OCI-LY1 (cell line): Measurements from ENCODE around the gene RTP2.
"Not testable (repeated sequence)": the region's sequence is repeated elsewhere in the genome, so short reads cannot be mapped to it uniquely, and the experiment has no call there.

Source experiments
- H2AFZ ChIP-seq: fragments of 200-600 bp; sonication (generic), shearing (Covaris generic); 2 replicates; pipeline ENCODE4 v1.6.0; 2014; ENCODE audit warnings: antibody characterized with exemption, mild to moderate bottlenecking, low read length
- H3F3A ChIP-seq: fragments of 200-600 bp; sonication (generic), shearing (Covaris generic); 2 replicates; pipeline ENCODE4 v1.6.0; 2014; ENCODE audit warnings: mild to moderate bottlenecking, antibody characterized with exemption, low read length, moderate library complexity; ENCODE audit not compliant: insufficient read depth
- H3K27ac ChIP-seq: fragments of 200-600 bp; sonication (generic); 2 replicates; pipeline ENCODE4 v1.5.1; 2014; ENCODE audit warnings: low read length, mixed run types, mild to moderate bottlenecking, low read depth; ENCODE audit not compliant: poor library complexity, severe bottlenecking
- H3K27me3 ChIP-seq: fragments of 200-600 bp; sonication (generic); 2 replicates; pipeline ENCODE4 v1.6.0; 2014; ENCODE audit warnings: antibody characterized with exemption, mild to moderate bottlenecking, low read length, moderate library complexity; ENCODE audit not compliant: insufficient read depth
- H3K36me3 ChIP-seq: fragments of 200-600 bp; sonication (generic); 2 replicates; pipeline ENCODE4 v1.6.1; 2014; ENCODE audit warnings: mild to moderate bottlenecking, antibody characterized with exemption, low read length, moderate library complexity, mixed read lengths; ENCODE audit not compliant: insufficient read depth
- H3K4me1 ChIP-seq: fragments of 200-600 bp; sonication (generic); 2 replicates; pipeline ENCODE4 v1.5.1; 2014; ENCODE audit warnings: mild to moderate bottlenecking, low read length, moderate library complexity; ENCODE audit not compliant: insufficient read depth, severe bottlenecking
- H3K4me2 ChIP-seq: fragments of 200-600 bp; sonication (generic), shearing (Covaris generic); 2 replicates; pipeline ENCODE4 v1.6.1; 2014; ENCODE audit warnings: low read length
- H3K4me3 ChIP-seq: fragments of 200-600 bp; sonication (generic); 2 replicates; pipeline ENCODE4 v1.5.1; 2014; ENCODE audit warnings: low read length, low read depth, mild to moderate bottlenecking, mixed read lengths; ENCODE audit not compliant: poor library complexity, severe bottlenecking
- H3K79me2 ChIP-seq: fragments of 200-600 bp; shearing (Covaris generic); 2 replicates; pipeline ENCODE4 v1.6.1; 2016; ENCODE audit warnings: mixed run types, low read length, mixed read lengths; ENCODE audit not compliant: insufficient read depth
- H3K9ac ChIP-seq: fragments of 200-600 bp; sonication (generic), shearing (Covaris generic); 2 replicates; pipeline ENCODE4 v1.6.1; 2014; ENCODE audit warnings: mild to moderate bottlenecking, low read length, mixed read lengths
- H3K9me2 ChIP-seq: fragments of 200-600 bp; sonication (generic), shearing (Covaris generic); 2 replicates; pipeline ENCODE4 v1.6.1; 2014; ENCODE audit warnings: low read depth, mild to moderate bottlenecking, low read length, mixed read lengths
- H3K9me3 ChIP-seq: fragments of 200-600 bp; shearing (Covaris generic); 2 replicates; pipeline ENCODE4 v1.6.1; 2014; ENCODE audit warnings: low read length, mixed read lengths
- H4K20me1 ChIP-seq: fragments of 200-600 bp; sonication (generic), shearing (Covaris generic); 2 replicates; pipeline ENCODE4 v1.6.0; 2016; ENCODE audit warnings: mild to moderate bottlenecking, low read length; ENCODE audit not compliant: insufficient read depth
- CTCF ChIP-seq: fragments of 200-600 bp; sonication (generic), shearing (Covaris generic); IDR thresholded peaks from 2 replicates; pipeline ENCODE4 v1.5.1; 2017; ENCODE audit warnings: mild to moderate bottlenecking, antibody characterized with exemption, low read length, moderate library complexity, mixed read lengths
- EZH2 ChIP-seq: fragments of 200-600 bp; sonication (generic), shearing (Covaris generic); IDR thresholded peaks from 2 replicates; pipeline ENCODE4 v1.8.0; 2017; ENCODE audit warnings: borderline replicate concordance, mixed run types, mild to moderate bottlenecking, antibody characterized with exemption, low read length, moderate library complexity, mixed read lengths

The RTP2 gene

GRCh38 chr3:187684444-187684843 lies 17.9 kb downstream of the RTP2 start:
- Histone ChIP-seq H4K20me1 (no peaks in the 10 kb centered on the region), H3K79me2 (no peaks in the 10 kb centered on the region), H3K9me2 (no peaks in the 10 kb centered on the region), H3K4me2 (no peak overlapping the region), H3K9me3 (peaks cover 2% of the 10 kb centered on the region; the same call in 1 of the 2 replicates), H3K36me3 (no peaks in the 10 kb centered on the region), H3K4me3 (no peak overlapping the region), H3K27ac (no peak overlapping the region), H3K27me3 (0 out of 2 replicates have a peak, but pooled peaks cover 6% of the 10 kb centered on the region), H3K4me1 (peaks cover under 1% of the 10 kb centered on the region), H2AFZ (no peak overlapping the region), H3F3A (no peaks in the 10 kb centered on the region), H3K9ac (no peak overlapping the region)
- TF ChIP-seq EZH2 = no peak
- no peak for TF ChIP-seq CTCF

- not testable (repeated sequence) for H2AFZ ChIP-seq, H3K4me1 ChIP-seq, H3K4me2 ChIP-seq, H3F3A ChIP-seq, H3K27ac ChIP-seq, H3K4me3 ChIP-seq, H3K27me3 ChIP-seq, H3K79me2 ChIP-seq, H3K9ac ChIP-seq, H4K20me1 ChIP-seq, H3K9me2 ChIP-seq, H3K9me3 ChIP-seq, H3K36me3 ChIP-seq
These were observed 20.6 kb downstream of the RTP2 start for GRCh38 chr3:187681756-187682155.

DNA sequence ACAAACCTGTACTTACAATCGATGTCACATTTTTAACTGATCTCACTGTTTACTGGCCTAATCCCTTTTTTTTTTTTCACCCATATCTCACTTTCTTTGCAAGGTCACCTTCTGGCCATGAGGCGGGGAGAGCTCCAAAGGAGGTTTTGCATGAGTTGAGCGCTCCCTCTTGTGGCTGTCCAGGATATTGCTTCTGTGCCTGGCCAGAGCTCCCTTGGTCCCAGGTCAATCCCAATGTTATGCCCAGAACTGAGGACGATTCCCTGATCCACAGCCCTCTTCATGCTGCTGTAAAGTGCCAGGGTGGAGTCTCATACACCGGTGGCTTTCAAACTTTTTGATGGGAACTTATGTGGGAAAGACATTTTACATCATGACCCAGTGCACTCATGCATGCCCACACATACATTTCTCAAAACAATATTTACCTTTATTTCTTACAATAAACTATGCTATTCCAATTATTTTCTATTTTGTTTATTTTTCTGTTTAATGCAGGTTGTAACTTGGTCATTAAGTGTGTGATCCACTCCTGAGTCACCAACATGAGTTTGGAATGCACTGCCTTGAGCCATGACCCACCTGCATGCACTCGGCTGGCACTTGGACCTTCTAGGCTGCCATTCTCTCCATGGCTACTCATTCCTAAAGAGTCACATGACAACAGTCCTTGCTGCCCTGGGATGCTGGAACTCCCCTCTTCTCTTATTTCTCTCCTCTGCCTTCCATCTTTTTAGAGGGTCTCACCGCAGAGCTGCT lies 22.5 kb downstream of the RTP2 start:
- Histone ChIP-seq H4K20me1 (no peaks in the 10 kb centered on the region), H3K36me3 (no peaks in the 10 kb centered on the region), H2AFZ (no peak overlapping the region), H3K9me2 (no peaks in the 10 kb centered on the region), H3K27ac (no peak overlapping the region), H3K9ac (no peak overlapping the region), H3K4me1 (peaks cover 4% of the 10 kb centered on the region), H3F3A (no peaks in the 10 kb centered on the region), H3K9me3 (no peaks in the 10 kb centered on the region), H3K4me3 (no peak overlapping the region), H3K4me2 (no peak overlapping the region), H3K27me3 (0 out of 2 replicates have a peak, but pooled peaks cover 6% of the 10 kb centered on the region), H3K79me2 (no peaks in the 10 kb centered on the region)
- TF ChIP-seq CTCF (peak; percentile 100), EZH2 (no peak)

DNA sequence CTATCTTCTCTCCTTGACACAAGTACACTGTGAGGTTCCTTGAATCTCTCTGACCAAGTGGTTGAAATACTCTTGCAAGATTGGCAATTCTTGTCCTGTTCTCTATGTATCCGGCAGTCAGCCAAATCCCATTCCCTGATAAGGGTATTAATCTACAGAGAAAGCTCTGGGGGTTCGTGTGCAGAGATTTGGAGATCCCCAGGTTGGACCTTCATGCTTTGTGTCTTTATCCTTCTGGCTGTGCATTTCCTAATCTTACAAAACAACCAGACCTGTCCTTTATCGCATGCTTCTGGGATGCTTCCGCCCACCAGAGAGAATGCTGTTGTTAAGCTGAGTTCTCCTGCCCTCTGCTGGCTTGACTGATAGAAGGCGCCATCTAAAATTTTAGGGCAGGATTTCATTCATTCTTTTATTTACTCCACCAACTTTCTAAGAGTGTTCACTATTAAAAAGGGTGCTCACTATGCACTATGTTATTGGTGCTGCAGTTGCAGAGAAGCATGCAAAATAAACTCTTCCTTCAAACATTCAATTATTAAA lies 23.6 kb downstream of the RTP2 start:
- H3K27ac ChIP-seq = no peak overlapping the region

More for the DNA sequence above, 23.6 kb downstream of the RTP2 start:
- Histone ChIP-seq H3K4me2 (no peak overlapping the region), H2AFZ (no peak overlapping the region), H3F3A (no peaks in the 10 kb centered on the region), H3K9ac (no peak overlapping the region), H3K36me3 (no peaks in the 10 kb centered on the region), H4K20me1 (no peaks in the 10 kb centered on the region), H3K79me2 (no peaks in the 10 kb centered on the region), H3K4me3 (no peak overlapping the region), H3K9me3 (no peaks in the 10 kb centered on the region), H3K9me2 (no peaks in the 10 kb centered on the region), H3K4me1 (peaks cover 4% of the 10 kb centered on the region), H3K27me3 (no peaks in the 10 kb centered on the region)
- TF ChIP-seq CTCF (peak; percentile 96), EZH2 (no peak)
